SK-N-SH (cell line): ENCODE data around the gene C1orf35.

ENCODE experiments used
- CHD2 ChIP-seq: fragments of 150-350 bp; IDR thresholded peaks from 2 replicates; pipeline ENCODE4 v1.6.1; 2018; ENCODE audit warnings: low read length; ENCODE audit not compliant: partially characterized antibody
- CTCF ChIP-seq: fragments of 200-600 bp; sonication (generic); IDR thresholded peaks from 2 replicates; pipeline ENCODE4 v1.6.1; 2017; ENCODE audit warnings: antibody characterized with exemption, mild to moderate bottlenecking, moderate library complexity
- EP300 ChIP-seq, 2 experiments: IDR thresholded peaks; 2 replicates each; pipeline versions ENCODE4 v1.4.0 to v1.6.1; 2012; ENCODE audit warnings: borderline replicate concordance in 1 of 2, low read depth in 1 of 2, low read length in 1 of 2
- EZH2phosphoT487 ChIP-seq: fragments of 200-600 bp; sonication (generic); IDR thresholded peaks from 2 replicates; pipeline ENCODE4 v1.6.1; 2017; ENCODE audit warnings: low read depth, mixed run types, mild to moderate bottlenecking, antibody characterized with exemption, moderate library complexity, borderline replicate concordance
- GATA2 ChIP-seq: sonication (generic); formaldehyde crosslinking; IDR thresholded peaks from 2 replicates; pipeline ENCODE4 v1.5.0; 2020; ENCODE audit warnings: mild to moderate bottlenecking, missing genetic modification reagents
- IRF3 ChIP-seq: fragments of 150-350 bp; IDR thresholded peaks from 2 replicates; pipeline ENCODE4 v1.6.1; 2016; ENCODE audit warnings: mild to moderate bottlenecking, low read depth, low read length
- JUND ChIP-seq: IDR thresholded peaks from 2 replicates; pipeline ENCODE4 v1.4.0; 2012
- POLR2AphosphoS5 ChIP-seq: IDR thresholded peaks from 2 replicates; pipeline ENCODE4 v1.6.1; 2012; ENCODE audit warnings: low read depth, low read length
- REST ChIP-seq: IDR thresholded peaks from 2 replicates; pipeline ENCODE4 v1.6.1; 2012; ENCODE audit warnings: mild to moderate bottlenecking, low read depth, low read length, moderate library complexity
- RFX5 ChIP-seq: IDR thresholded peaks from 2 replicates; pipeline ENCODE4 v1.6.1; 2012; ENCODE audit warnings: mild to moderate bottlenecking, improper control_type of control experiment, low read length
- SMC3 ChIP-seq: IDR thresholded peaks from 2 replicates; pipeline ENCODE4 v1.6.1; 2012; ENCODE audit warnings: low read depth, low read length, improper control_type of control experiment
- TAF1 ChIP-seq: IDR thresholded peaks from 2 replicates; pipeline ENCODE4 v1.6.1; 2012; ENCODE audit warnings: low read depth, mild to moderate bottlenecking, low read length, moderate library complexity, borderline replicate concordance
- TCF12 ChIP-seq: IDR thresholded peaks from 2 replicates; pipeline ENCODE4 v1.4.0; 2012
- ZBTB33 ChIP-seq: IDR thresholded peaks from 2 replicates; pipeline ENCODE4 v1.4.0; 2012; ENCODE audit warnings: low read depth, borderline replicate concordance

GRCh38 chr1:228104526-228105269, 1.6 kb upstream of the C1orf35 start:
- TF ChIP-seq CTCF, result no peak
- no peak for TF ChIP-seq EP300 (IDR thresholded peaks at IDR 0.05; ENCODE audit: borderline replicate concordance in 1 of 2, low read depth in 1 of 2, low read length in 1 of 2)
- TF ChIP-seq IRF3, result no peak
- no peak for TF ChIP-seq TCF12
- TF ChIP-seq RFX5, result no peak
- TF ChIP-seq REST, result no peak
- no peak for TF ChIP-seq EZH2phosphoT487
- no peak for TF ChIP-seq SMC3
- TF ChIP-seq POLR2AphosphoS5, result no peak
- no peak for TF ChIP-seq JUND
- TF ChIP-seq ZBTB33, result no peak
- no peak for TF ChIP-seq CHD2
- no peak for TF ChIP-seq GATA2 (CRISPR knock-in tag)
- TF ChIP-seq TAF1, result no peak
